Mucosa of gallbladder (tissue), 1 donor: Measurements from ENCODE around the gene ITGB4. TPM values are rescaled to one million over a fixed set of nuclear protein-coding genes. Genes with fewer than 3 reads are reported as not detected.
"Not testable (repeated sequence)": the region's sequence is repeated elsewhere in the genome, so short reads cannot be mapped to it uniquely, and the experiment has no call there.

Experiments
- DNase-seq: peaks from one replicate; pipeline ENCODE4 v3.0.0-alpha.2; 2020; ENCODE audit warnings: low spot score
- total RNA-seq: library from RNA; stranded (reverse); gene quantifications from one replicate; pipeline ENCODE4 v1.2.1, GENCODE V29; 2021
- donor health status: DM: no; HTN: no; CAD: no.

The ITGB4 gene
- total RNA-seq, 1 donor from 2014 or later, result 317 TPM

GRCh38 chr17:75752802-75753513 is 31.7 kb downstream of the ITGB4 start:
- DNase-seq, result no peak

DNA sequence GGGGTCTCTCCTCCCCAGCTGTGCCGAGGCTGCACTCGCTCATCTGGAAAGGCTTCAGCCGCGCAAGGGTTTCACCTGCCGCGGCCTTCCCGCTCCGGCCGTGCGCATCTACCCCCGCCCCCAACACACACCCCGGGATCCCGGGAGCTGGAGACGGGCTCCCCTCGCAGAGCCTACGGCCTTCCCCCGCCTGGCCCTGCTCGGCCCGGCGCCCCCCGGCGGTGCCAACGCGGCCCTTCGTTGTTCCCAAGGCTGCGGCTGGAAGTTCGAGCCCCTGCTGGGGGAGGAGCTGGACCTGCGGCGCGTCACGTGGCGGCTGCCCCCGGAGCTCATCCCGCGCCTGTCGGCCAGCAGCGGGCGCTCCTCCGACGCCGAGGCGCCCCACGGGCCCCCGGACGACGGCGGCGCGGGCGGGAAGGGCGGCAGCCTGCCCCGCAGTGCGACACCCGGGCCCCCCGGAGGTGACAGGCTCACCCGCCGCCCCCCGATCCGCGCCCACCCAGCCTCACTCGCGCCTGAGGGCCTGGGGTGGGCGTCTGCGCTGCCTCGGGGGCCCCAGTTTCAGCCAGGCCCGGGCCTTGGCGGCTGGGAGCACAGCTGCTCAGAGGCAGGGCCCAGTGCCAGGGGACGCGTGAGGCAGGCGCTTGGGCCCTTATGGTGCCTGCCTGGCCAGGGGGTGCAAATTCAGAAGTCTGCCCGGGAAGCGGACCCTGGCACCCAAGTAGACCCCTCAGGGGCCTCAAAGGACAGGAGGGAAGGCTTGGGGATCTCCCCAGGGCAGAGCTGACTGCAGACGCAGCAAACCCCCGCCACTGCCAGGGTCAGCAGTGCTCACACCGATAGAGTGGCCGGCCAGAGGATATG is 32.5 kb downstream of the ITGB4 start:
- DNase-seq, result peak; percentile 54

- no peak for DNase-seq
Observed at GRCh38 chr17:75754378-75755204, 33.3 kb downstream of the ITGB4 start.

GRCh38 chr17:75755205-75755901 is 34.1 kb downstream of the ITGB4 start:
- DNase-seq, result no peak

- no peak for DNase-seq
Observed at GRCh38 chr17:75755990-75756389, 34.7 kb downstream of the ITGB4 start.

DNA sequence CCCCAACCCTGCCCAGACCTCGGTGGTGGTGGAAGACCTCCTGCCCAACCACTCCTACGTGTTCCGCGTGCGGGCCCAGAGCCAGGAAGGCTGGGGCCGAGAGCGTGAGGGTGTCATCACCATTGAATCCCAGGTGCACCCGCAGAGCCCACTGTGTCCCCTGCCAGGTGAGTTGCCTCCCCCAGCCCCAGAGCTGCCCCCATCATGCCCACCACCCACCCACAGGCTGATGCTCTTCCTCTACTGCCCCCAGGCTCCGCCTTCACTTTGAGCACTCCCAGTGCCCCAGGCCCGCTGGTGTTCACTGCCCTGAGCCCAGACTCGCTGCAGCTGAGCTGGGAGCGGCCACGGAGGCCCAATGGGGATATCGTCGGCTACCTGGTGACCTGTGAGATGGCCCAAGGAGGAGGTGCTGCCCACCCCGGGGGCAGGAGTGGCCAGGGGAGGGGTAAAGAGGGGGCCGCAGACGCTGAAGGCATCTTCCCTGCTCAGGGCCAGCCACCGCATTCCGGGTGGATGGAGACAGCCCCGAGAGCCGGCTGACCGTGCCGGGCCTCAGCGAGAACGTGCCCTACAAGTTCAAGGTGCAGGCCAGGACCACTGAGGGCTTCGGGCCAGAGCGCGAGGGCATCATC is 35.3 kb downstream of the ITGB4 start:
- no peak for DNase-seq

DNA sequence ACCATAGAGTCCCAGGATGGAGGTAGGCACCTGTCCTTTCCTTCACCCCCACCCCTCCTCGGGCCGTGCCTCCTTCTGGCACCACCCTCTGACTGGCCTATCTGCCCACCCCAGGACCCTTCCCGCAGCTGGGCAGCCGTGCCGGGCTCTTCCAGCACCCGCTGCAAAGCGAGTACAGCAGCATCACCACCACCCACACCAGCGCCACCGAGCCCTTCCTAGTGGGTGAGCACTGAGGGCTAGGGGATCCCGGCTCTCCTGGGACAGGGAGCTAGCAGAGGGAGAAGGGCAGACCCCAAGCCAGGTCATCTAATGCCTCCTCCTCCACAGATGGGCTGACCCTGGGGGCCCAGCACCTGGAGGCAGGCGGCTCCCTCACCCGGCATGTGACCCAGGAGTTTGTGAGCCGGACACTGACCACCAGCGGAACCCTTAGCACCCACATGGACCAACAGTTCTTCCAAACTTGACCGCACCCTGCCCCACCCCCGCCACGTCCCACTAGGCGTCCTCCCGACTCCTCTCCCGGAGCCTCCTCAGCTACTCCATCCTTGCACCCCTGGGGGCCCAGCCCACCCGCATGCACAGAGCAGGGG is 35.9 kb downstream of the ITGB4 start:
- DNase-seq, result no peak

- no peak for DNase-seq
Observed at GRCh38 chr17:75758131-75758905, 37.1 kb downstream of the ITGB4 start.

- no peak for DNase-seq
Observed at GRCh38 chr17:75759457-75759856, 38.2 kb downstream of the ITGB4 start.

DNA sequence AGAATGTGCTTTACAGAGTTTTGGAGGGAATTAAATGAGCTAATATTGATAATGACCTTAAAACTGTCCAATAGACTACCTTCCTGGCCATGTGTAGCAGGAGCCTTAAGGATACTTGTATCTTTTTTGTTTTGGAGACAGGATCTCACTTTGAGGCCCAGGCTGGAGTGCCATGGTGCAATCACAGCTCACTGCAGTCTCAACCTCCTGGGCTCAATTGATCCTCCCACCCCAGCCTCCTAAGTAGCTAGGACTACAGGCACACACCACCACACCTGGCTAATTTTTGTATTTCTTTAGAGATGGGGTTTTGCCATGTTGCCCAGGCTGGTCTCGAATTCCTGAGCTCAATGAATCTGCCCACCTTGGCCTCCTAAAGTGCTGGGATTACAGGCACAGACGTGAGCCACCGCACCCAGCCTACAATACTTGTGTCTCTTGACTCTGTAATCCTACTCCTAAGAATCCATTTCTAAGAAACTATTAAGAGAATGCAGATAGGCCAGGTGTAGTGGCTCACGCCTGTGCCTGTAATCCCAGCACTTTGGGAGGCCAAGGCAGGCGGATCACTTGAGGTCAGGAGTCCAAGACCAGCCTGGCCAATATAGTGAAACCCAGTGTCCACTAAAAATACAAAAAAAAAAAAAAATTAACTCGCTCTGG is 38.9 kb downstream of the ITGB4 start:
- DNase-seq, result not testable (repeated sequence)

DNA sequence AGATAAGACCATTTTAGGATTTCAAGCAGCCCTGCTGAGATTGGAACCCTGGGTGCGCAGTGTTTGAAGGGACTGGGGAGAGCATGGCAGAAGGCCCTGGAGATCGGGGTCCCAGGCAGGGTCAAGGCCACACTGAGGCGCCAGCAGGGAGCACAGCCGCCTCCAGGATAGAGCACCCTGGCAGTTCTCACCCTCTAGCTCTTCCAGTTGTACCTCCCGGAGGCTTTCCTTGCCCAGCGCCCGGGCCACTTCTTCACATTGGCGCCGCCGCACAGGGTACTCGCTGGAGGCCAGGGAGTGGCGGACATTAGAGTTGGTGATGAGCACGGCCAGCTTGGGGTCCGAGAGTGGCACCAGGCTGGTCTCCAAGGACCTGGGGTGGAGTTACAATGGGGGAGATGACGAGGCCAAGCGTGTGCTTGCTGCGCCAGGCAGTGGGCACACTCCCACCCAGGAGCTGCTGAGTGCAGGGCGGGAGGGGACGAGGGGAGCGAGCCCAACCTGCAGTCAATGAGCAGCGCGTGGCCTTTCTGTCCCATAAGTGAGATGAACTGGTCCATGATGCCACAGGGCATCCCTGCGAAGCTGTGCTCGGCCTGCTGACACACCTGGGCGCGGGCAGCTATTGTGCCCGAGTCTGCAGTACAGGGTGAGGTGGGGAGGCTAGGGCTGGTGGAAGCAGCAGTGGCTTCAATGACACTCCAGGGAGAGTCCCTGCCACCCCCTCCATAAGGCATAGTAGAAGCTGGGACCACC is 41.4 kb downstream of the ITGB4 start:
- DNase-seq, result no peak

GRCh38 chr17:75763269-75763607 is 42.0 kb downstream of the ITGB4 start:
- no peak for DNase-seq

DNA sequence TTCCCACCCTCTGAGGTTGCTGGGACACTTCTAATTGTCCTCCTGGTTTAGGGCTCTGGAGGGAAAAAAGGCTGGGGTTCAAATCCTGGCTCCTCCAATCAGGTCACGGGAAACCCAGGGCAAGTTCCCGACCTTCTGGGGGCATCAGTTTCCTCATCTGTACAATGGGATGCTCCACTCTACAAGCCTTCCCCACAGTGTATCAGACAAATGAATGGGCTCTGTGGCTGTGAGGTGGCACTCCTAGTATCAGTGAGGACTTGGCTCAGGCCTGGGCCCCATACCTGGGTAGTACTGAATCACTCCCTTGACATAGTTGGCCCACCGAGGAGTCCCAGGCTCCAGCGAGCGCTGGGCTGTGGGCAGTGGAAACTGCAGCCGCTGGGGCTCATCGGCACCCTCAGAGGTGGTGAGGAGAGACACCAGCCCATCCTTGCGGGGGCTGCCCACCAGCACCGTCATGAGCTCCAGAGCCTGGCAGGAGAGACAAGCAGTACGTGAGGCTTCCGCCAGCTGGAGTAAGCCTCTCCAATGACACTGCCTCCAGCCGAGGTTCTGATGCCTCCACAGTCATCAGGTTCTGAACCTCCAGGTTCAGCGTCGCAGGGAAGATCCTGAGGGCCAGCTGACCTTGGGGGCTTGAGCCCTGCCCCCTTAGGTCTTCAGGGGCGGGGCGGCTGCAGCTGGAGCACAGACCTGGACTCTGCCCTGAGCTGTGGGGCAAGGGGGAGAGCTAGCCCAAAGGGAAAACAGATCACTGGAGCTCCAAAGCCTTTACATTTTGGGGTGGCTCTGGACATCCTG is 42.6 kb downstream of the ITGB4 start:
- DNase-seq, result no peak

GRCh38 chr17:75764417-75764710 is 43.1 kb downstream of the ITGB4 start:
- DNase-seq, result no peak

GRCh38 chr17:75764711-75765421 is 43.6 kb downstream of the ITGB4 start, which contains the start of gene GALK1:
Gene GALK1, minus strand, starts transcription at chr17:75765192. Its CDS starts 56 bp downstream, at chr17:75765136.
- peak; percentile 64 for DNase-seq

DNA sequence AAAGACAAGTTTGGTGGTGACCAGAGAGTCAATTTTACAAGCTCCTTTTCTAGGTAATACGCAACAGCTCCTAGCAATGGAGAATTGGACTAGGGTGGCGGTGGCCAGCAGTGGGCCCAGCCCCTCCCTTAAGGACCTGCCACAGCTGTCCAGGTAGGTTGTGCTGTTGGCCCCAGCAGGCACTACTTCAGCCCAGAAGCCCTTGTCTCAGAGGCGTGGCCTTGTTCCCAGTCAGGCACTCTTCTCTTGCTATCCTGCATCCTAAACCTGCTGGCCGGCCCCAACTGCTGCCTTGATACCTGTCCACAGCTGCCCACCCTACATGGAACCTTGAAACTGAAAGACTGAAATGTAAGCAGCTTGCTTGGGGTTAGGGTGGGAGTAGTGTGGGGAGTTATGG is 44.7 kb downstream of the ITGB4 start:
- no peak for DNase-seq

DNA sequence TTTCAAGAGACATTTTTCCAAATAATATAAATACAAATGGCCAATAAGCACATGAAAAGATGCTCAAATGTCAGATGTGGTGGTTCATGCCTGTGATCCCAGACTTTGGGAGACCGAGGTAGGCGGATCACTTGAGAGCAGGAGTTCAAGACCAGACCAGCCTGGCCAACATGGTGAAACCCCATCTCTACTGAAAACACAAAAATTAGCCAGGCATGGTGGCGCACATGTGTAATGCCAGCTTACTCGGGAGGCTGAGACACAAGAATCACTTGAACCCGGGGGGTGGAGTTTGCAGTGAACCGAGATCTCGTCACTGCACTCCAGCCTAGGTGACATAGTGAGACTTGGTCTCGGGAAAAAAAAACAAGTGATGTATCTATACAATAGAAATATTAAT is 46.6 kb downstream of the ITGB4 start:
- DNase-seq, result no peak
